GM21381 (cell line): ENCODE measurements around the gene ERMARD.

Experiments used
- ATAC-seq: cut with Tn5 transposase; IDR thresholded peaks from one replicate; pipeline ENCODE4 v1.9.1; 2021; ENCODE audit warnings: mild to moderate bottlenecking, moderate library complexity; ENCODE audit not compliant: unreplicated experiment

Gene ERMARD

DNA sequence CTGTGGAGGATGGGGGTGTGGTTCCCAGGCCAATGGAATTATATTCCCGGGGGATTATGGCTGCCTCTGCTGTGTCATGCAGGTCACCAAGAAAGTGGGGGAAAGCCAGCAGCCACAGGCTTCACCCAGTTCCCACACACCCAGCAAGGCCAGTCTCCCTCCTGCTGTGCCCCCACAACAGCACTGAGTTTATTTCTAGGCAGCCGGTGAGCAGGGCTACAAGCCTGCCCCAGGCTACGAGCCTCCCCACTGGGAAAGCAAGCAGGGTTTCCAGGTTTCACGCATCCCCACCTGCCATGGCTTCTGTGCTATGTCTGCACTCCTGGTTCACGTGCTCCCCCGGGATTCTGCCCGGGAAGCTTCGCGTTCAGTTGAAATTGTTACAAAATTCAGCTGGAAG, 72.6 kb downstream of the ERMARD start:
- ATAC-seq, result no peak

DNA sequence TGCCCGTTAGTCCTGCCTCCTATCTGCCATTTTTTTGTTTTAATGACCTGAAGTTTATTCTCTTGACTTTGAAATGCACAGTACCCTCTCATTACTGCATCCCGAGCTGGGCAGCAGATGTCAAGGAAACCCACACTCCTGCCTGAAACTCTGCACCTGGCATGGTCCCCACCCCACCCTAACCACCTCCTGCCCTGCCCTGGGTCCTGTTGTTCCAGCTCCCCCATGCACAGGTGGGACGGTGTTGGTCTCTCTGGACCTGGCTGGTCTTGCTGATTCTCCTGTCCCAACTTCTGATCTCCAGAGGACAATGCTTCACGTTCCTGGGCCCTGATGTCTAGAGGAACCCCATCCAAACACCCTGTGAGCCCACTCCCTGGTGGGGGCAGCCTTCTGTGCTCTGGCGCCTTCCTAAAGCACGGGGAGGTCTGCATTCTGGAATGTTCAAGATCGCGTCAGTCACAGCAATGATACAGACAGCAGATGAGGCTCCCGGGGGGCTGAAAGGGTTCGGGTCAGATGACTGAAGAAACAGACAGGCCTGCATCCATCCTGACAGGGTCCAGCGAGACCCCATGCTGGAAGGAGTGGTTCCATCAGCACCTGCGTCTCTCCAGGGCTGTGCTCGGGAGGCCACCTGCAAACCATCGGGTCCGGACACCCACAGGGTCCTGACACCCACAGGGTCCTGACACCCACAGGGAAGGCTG, 73.6 kb downstream of the ERMARD start:
- ATAC-seq, result no peak

DNA sequence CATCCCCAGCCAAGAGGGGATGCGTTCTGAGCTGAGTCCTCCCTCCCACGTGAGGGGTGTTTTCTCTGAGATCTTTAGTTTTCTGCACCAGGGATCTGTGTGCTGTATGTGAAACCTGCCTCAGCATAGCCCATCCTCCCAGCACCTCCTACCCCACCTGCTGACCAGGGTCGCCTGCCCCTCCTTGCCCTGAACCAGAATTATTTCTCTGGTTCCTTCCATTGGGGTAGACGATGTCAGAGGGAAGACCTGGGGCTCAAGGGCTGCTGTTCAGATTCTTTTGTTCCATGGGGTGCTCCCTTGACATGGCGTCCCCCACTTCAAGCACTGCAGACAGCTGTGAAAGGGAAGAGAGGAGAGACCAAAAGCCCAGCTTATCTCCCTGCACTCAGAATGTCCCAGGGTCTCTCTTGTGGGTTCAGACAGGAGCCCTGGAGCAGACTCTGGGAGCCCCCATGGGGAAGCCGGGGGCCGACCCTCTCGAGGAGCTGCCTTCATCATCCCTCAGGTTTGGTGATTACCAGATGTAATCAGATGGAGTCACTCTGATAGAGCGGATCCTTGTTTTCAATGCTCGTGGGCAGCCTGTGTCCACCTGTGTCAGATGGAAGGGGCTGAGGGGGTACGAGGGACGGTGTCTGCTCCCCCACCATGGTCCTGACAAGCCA, 74.3 kb downstream of the ERMARD start:
- ATAC-seq, result no peak

DNA sequence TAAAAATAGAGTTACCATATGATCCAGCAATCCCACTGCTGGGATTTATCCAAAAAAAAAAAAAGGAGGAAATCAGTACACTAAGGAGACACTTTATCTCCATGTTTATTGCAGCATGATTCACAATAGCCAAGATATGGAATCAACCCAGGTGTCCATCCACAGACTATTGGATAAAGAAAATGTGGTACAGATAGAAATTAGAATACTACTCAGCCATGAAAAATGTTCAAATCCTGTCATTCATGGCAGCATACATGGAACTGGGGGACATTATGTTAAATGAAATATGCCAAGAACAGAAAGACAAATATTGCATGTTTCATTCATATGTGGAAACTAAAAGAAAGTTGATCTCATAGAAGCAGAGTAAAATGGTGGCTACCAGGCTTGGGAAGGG, 75.3 kb downstream of the ERMARD start:
- ATAC-seq, result no peak

DNA sequence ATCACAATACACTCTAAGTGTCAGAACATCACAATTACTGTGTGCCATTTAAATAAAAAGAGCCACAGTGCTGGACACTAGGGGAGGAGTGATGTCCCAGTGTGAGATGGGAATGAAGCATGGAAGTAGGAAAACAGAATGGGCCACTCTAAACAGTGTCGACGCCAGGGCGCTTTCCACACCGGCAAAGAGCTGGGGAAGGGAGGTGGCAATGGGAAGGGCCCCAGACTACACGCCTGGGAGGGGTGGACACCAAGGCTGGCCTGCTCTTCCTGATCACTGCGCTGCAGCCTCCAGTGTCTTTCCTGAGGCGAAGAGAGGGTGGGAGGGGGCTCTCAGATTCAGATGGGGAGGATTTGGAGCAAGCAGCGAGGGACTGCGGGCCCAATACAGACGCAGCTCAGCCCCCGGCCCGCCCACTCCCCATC, 75.9 kb downstream of the ERMARD start:
- ATAC-seq, result no peak

DNA sequence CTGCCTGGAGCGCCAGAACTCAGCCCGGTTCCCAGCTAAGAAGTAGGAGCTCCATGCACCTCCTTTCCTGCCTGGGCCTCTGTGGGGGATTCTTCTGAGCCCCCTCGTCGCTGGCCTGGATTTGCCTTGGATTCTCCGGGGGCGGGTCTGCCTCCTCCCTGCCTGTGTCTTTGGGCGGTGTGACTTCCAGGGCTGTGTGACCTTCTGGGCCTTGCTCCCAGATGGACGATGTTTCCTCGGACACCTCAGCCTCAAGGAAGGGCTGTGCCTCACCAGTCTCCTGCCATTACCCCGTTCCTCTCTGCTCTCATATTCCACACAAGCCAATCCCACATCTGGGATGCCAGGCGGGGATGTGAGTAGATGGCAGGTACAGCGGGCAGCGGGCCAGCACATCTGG, 76.8 kb downstream of the ERMARD start:
- no peak for ATAC-seq

DNA sequence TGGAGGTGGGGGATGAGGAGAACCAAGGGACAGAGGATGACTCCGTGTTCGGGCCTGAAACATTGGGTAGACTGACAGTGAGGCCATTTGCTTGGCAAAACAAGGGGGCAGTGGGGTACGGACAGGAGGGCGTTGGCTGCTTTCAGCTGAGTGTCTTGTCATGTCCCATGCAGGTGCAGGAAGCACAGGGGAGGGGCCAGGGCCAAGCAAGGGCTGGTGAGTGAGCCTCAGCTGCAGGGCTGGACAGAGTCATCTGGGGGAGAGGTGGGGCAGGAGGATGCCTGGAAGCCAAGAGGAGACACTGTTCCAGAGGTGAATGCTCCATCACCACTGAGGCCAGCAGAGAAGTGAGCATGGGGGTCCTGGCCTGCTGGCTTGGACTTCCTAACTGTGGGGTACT, 78.4 kb downstream of the ERMARD start:
- ATAC-seq, result no peak

DNA sequence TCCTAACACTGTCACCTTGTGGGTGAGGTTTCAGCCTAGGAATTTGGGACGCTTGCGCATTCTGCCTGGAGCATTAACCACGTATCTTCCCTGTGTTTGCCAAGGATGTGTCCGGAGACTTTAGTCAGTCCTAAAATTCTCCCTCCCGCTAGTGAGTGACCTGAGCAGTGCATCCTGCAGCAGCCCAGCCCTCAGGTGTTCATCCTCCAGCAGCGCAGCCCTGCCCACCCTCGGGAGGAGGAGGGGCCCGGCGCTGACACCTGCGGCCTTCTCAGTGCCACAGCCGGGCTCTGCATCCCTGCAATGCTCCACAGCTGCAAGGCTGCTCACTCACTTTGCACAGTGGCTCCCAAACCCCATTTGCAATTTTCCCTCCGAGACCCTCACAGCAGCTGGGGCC, 79.5 kb downstream of the ERMARD start:
- no peak for ATAC-seq
